Nephron progenitor cell (in vitro differentiated cells): ENCODE measurements around the gene HRNR.
"Not testable (repeated sequence)": the region's sequence is repeated elsewhere in the genome, so short reads cannot be mapped to it uniquely, and the experiment has no call there.

Experiments used
- DNase-seq: peaks from one replicate; pipeline ENCODE4 v3.0.0; 2021
- H3K27ac Mint-ChIP-seq: 2 replicates; pipeline ENCODE4 v1.8.0; 2021; ENCODE audit warnings: mild to moderate bottlenecking, moderate library complexity, mixed read lengths
- H3K27me3 Mint-ChIP-seq: 2 replicates; pipeline ENCODE4 v1.8.0; 2021; ENCODE audit warnings: mild to moderate bottlenecking, low read depth, mixed read lengths; ENCODE audit not compliant: poor library complexity
- H3K36me3 Mint-ChIP-seq: 2 replicates; pipeline ENCODE4 v1.8.0; 2021; ENCODE audit warnings: low read depth, mixed read lengths
- H3K4me1 Mint-ChIP-seq: 2 replicates; pipeline ENCODE4 v1.8.0; 2021; ENCODE audit warnings: mixed read lengths
- H3K4me3 Mint-ChIP-seq: 2 replicates; pipeline ENCODE4 v1.8.0; 2021; ENCODE audit warnings: mild to moderate bottlenecking, moderate library complexity, mixed read lengths
- H3K9me3 Mint-ChIP-seq: 2 replicates; pipeline ENCODE4 v1.8.0; 2021; ENCODE audit warnings: mild to moderate bottlenecking, moderate library complexity, mixed read lengths
- TF ChIP-seq, protein P1 (sequence below): fragments of 200-600 bp; sonication (generic); IDR thresholded peaks from 2 replicates; pipeline ENCODE4 v1.5.0; 2021; ENCODE audit warnings: antibody characterized with exemption

HRNR gene

DNA sequence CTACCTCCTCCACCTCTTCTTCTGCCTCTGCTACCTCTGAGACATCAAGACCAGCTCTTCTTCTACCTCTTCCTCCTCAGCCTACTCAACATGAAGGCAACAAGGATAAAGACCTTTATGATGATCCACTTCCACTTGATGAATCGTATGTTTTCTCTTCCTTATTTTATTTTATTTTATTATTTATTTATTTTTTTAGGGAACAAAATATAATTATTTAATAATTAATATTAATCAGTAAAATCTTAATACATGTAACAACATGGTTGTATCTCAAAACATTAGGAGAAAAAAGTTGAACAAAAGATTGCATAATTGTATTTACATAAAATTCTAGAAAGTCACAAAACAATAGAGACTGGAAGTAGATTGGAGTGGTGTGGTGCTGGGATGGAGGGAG, 13.1 kb upstream of the HRNR start:
- H3K36me3 Mint-ChIP-seq: no peaks in the 10 kb centered on the region
- DNase-seq: no peak
- H3K27ac Mint-ChIP-seq: no peak overlapping the region
- TF ChIP-seq, protein P1, sequence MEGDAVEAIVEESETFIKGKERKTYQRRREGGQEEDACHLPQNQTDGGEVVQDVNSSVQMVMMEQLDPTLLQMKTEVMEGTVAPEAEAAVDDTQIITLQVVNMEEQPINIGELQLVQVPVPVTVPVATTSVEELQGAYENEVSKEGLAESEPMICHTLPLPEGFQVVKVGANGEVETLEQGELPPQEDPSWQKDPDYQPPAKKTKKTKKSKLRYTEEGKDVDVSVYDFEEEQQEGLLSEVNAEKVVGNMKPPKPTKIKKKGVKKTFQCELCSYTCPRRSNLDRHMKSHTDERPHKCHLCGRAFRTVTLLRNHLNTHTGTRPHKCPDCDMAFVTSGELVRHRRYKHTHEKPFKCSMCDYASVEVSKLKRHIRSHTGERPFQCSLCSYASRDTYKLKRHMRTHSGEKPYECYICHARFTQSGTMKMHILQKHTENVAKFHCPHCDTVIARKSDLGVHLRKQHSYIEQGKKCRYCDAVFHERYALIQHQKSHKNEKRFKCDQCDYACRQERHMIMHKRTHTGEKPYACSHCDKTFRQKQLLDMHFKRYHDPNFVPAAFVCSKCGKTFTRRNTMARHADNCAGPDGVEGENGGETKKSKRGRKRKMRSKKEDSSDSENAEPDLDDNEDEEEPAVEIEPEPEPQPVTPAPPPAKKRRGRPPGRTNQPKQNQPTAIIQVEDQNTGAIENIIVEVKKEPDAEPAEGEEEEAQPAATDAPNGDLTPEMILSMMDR: no peak
- H3K27me3 Mint-ChIP-seq: no peaks in the 10 kb centered on the region
- H3K4me1 Mint-ChIP-seq: no peaks in the 10 kb centered on the region
- H3K4me3 Mint-ChIP-seq: no peak overlapping the region
- H3K9me3 Mint-ChIP-seq: peaks cover 58% of the 10 kb centered on the region

DNA sequence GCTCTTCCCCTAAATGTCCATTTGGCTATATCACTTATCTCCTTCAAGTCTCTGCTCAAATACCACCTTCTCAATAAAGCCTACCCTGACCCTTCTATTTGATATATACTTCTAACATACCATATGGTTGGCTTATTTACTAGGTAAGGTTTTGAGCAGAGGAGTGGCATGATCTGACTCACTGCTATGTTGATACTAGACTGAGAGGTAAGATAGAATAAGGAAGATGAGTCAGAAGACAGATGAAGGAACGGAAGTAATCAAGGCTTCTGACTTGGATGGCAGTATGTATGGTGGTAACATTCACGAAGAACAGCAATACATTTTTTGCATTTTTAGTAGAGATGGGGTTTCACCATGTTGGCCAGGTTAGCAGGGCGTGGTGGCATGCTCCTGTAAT, 4.8 kb upstream of the HRNR start:
- H3K27ac Mint-ChIP-seq: no peak overlapping the region
- no peak for DNase-seq
- H3K4me1 Mint-ChIP-seq: no peaks in the 10 kb centered on the region
- no peaks in the 10 kb centered on the region for H3K36me3 Mint-ChIP-seq
- H3K9me3 Mint-ChIP-seq: peaks cover 41% of the 10 kb centered on the region
- H3K4me3 Mint-ChIP-seq: no peak overlapping the region
- TF ChIP-seq, protein P1: no peak
- H3K27me3 Mint-ChIP-seq: peaks cover 3% of the 10 kb centered on the region

DNA sequence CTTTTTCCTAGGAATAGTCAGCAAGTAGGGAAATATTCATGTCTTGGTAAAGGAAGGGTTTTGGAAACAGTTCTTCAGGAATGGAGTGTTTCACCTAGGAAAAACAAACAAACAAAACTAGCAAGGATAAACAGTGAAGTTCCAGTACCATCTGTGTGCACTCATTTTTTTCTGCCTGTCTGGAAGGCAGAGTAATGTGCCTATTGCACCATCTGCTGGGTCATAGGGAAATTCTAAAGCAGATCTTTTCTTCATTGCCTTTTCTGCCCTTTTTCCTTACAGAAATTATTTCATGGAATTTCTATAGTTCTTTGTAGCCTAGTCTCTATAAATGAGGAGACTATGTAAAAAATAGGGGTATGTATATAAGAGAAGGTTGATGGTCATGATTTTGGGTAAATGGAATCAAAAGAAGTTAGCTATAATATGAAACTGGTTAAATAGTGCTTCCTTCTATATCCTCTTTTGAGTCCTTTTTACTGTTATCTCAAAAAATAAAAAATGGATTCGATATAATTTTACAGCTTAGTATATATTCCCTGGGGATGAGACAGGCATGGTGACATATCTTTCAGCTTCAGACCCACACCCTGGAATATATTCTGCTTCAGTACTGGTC, 3.4 kb upstream of the HRNR start:
- peaks cover 42% of the 10 kb centered on the region for H3K9me3 Mint-ChIP-seq
- H3K4me3 Mint-ChIP-seq: no peak overlapping the region
- H3K36me3 Mint-ChIP-seq: no peaks in the 10 kb centered on the region
- no peak for DNase-seq
- TF ChIP-seq, protein P1: no peak
- no peak overlapping the region for H3K27ac Mint-ChIP-seq
- H3K4me1 Mint-ChIP-seq: no peaks in the 10 kb centered on the region
- H3K27me3 Mint-ChIP-seq: peaks cover 3% of the 10 kb centered on the region

DNA sequence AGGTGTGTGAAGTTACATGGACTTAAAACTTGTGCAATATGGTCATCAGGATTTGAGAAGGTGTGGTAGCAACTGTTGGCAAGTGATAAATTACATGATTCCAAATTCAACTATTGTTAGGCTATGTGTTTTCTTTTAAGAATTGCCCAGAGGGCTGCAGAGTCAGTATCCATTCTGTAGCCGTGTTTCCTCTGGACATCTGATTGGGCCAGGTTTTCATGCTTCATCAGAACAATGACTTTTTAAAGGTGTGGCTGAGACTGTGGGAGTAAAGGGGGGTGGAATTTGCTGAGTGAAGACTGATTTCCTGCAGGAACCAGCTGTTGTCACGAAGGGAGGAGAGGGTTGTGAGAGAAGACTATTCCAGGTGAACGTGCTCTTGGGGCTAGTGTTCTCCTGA, 1.7 kb upstream of the HRNR start:
- TF ChIP-seq, protein P1: no peak
- Mint-ChIP-seq H3K27ac (no peak overlapping the region), H3K36me3 (no peaks in the 10 kb centered on the region), H3K4me1 (no peaks in the 10 kb centered on the region), H3K9me3 (peaks cover 55% of the 10 kb centered on the region), H3K4me3 (no peak overlapping the region), H3K27me3 (peaks cover 3% of the 10 kb centered on the region)
- DNase-seq: no peak

DNA sequence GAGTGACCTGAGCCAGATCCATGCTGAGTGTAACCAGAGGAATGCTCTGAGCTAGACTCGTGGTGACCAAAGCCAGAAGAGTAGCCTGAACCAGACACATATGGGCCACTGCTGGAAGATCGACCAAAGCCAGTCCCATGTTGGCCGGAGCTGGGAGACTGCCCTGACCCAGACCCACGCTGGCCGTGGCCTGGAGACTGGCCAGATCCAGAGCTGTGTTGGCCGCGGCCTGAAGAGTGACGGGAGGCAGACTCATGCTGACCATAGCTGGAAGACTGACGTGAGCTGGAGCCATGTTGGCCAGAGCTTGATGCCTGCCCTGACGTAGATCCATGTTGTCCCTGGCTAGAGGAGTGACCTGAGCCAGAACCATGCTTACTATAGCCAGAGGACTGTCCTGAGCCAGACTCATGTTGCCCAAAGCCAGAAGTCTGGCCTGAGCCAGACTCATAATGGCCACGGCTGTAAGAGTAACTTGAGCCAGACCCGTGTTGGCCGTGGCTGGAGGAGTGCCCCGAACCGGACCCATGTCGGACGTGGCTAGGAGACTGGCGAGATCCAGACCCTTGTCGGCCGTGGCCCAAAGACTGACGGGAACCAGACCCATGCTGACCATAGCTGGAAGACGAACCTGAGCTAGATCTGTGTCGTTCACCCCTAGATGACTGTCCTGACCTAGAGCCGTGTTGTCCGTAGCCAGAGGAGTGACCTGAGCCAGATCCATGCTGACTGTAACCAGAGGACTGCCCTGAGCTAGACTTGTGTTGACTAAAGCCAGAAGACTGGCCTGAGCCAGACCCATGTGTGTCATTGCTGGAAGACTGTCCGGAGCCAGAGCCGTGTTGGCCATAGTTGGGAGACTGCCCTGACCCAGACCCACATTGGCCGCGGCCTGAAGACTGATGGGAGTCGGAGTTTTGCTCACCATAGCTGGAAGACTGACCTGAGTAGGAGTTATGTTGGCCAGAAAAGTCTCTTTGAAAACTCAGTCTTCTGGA, 3.5 kb downstream of the HRNR start:
- H3K4me1 Mint-ChIP-seq: no peaks in the 10 kb centered on the region
- H3K27ac Mint-ChIP-seq: no peak overlapping the region
- no peak overlapping the region for H3K4me3 Mint-ChIP-seq
- H3K9me3 Mint-ChIP-seq: peaks cover 54% of the 10 kb centered on the region
- DNase-seq: no peak
- H3K27me3 Mint-ChIP-seq: no peaks in the 10 kb centered on the region
- TF ChIP-seq, protein P1: no peak
- no peaks in the 10 kb centered on the region for H3K36me3 Mint-ChIP-seq

DNA sequence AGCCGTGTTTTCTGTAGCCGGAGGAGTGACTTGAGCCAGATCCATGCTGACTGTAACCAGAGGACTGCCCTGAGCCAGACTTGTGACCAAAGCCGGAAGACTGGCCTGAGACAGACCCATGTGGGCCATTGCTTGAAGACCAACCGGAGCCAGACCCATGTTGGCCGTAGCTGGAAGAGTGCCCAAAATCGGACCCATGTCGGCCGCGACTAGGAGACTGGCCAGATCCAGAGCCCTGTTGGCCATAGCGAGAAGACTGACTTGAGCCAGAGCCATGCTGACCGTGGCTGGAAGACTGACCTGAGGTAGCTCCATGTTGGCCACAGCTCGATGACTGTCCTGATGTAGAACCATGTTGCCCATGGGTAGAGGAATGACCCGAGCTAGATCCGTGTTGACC, 4.6 kb downstream of the HRNR start:
- not testable (repeated sequence) for H3K4me3 Mint-ChIP-seq, H3K27me3 Mint-ChIP-seq, H3K27ac Mint-ChIP-seq, DNase-seq, H3K4me1 Mint-ChIP-seq, H3K36me3 Mint-ChIP-seq
- H3K9me3 Mint-ChIP-seq: peaks cover 47% of the 10 kb centered on the region
